ENCODE data around the gene KRTAP10-6. TPM values are rescaled to one million over a fixed set of nuclear protein-coding genes. Genes with fewer than 3 reads are reported as not detected.
"Not testable (repeated sequence)": the region's sequence is repeated elsewhere in the genome, so short reads cannot be mapped to it uniquely, and the experiment has no call there.

KRTAP10-6 gene
- total RNA-seq, 1 donor from 2014 or later: not detected

GRCh38 chr21:44618909-44619308 is 26.6 kb upstream of the KRTAP10-6 start:
- DNase-seq (ENCODE audit: low spot score in 2 of 2): no peak
- no peak for FAIRE-seq

GRCh38 chr21:44618504-44618903 is 26.2 kb upstream of the KRTAP10-6 start:
- no peak for DNase-seq (ENCODE audit: low spot score in 2 of 2)
- no peak for FAIRE-seq

GRCh38 chr21:44617071-44617501 is 24.8 kb upstream of the KRTAP10-6 start:
- DNase-seq (ENCODE audit: low spot score in 2 of 2) (no peak), FAIRE-seq (no peak)

- DNase-seq (ENCODE audit: low spot score in 2 of 2) (no peak), FAIRE-seq (no peak)
Measured at GRCh38 chr21:44616591-44616926, 24.3 kb upstream of the KRTAP10-6 start.

- no peak for FAIRE-seq
- DNase-seq (ENCODE audit: low spot score in 2 of 2): no peak
Measured at GRCh38 chr21:44615911-44616590, 23.7 kb upstream of the KRTAP10-6 start.

- DNase-seq (ENCODE audit: low spot score in 2 of 2): no peak
- FAIRE-seq: no peak
Measured at GRCh38 chr21:44615466-44615865, 23.2 kb upstream of the KRTAP10-6 start.

- DNase-seq (ENCODE audit: low spot score in 2 of 2): no peak
- FAIRE-seq: no peak
Measured at GRCh38 chr21:44614961-44615391, 22.7 kb upstream of the KRTAP10-6 start.

GRCh38 chr21:44614161-44614631 is 21.9 kb upstream of the KRTAP10-6 start:
- FAIRE-seq (no peak), DNase-seq (ENCODE audit: low spot score in 2 of 2) (no peak)

GRCh38 chr21:44613386-44614155 is 21.3 kb upstream of the KRTAP10-6 start:
- no peak for DNase-seq (ENCODE audit: low spot score in 2 of 2)
- FAIRE-seq: no peak

GRCh38 chr21:44612669-44613229 is 20.4 kb upstream of the KRTAP10-6 start:
- DNase-seq (ENCODE audit: low spot score in 2 of 2) (no peak), FAIRE-seq (no peak)

- DNase-seq (ENCODE audit: low spot score in 2 of 2) (no peak), FAIRE-seq (no peak)
Measured at GRCh38 chr21:44612029-44612486, 19.8 kb upstream of the KRTAP10-6 start, which contains the start of gene KRTAP10-8. TSS of gene KRTAP10-8 (plus strand) at chr21:44612079. CDS start at chr21:44612101, 22 bp downstream.

- FAIRE-seq (no peak), DNase-seq (ENCODE audit: low spot score in 2 of 2) (no peak)
Measured at GRCh38 chr21:44611551-44611950, 19.2 kb upstream of the KRTAP10-6 start.

- FAIRE-seq; DNase-seq (ENCODE audit: low spot score in 2 of 2): not testable (repeated sequence)
Measured at GRCh38 chr21:44610157-44610843, 18.0 kb upstream of the KRTAP10-6 start.

GRCh38 chr21:44609193-44609592 is 16.9 kb upstream of the KRTAP10-6 start:
- no peak for FAIRE-seq

GRCh38 chr21:44606495-44606894 is 14.2 kb upstream of the KRTAP10-6 start:
- no peak for FAIRE-seq
- DNase-seq (ENCODE audit: low spot score in 2 of 2): no peak

More at GRCh38 chr21:44609193-44609592, 16.9 kb upstream of the KRTAP10-6 start:
- no peak for DNase-seq (ENCODE audit: low spot score in 2 of 2)

GRCh38 chr21:44603911-44604310 is 11.6 kb upstream of the KRTAP10-6 start:
- no peak for DNase-seq (ENCODE audit: low spot score in 2 of 2)
- no peak for FAIRE-seq

GRCh38 chr21:44603109-44603875 is 11.0 kb upstream of the KRTAP10-6 start:
- FAIRE-seq (no peak), DNase-seq (ENCODE audit: low spot score in 2 of 2) (no peak)

- DNase-seq (ENCODE audit: low spot score in 2 of 2) (no peak), FAIRE-seq (no peak)
Measured at GRCh38 chr21:44602463-44602850, 10.2 kb upstream of the KRTAP10-6 start.

- no peak for DNase-seq (ENCODE audit: low spot score in 2 of 2)
- FAIRE-seq: no peak
Measured at GRCh38 chr21:44601596-44602462, 9.5 kb upstream of the KRTAP10-6 start.

Data from frontal cortex (tissue), 4 donors.